ENCODE results near the gene GSTO2.

DNA sequence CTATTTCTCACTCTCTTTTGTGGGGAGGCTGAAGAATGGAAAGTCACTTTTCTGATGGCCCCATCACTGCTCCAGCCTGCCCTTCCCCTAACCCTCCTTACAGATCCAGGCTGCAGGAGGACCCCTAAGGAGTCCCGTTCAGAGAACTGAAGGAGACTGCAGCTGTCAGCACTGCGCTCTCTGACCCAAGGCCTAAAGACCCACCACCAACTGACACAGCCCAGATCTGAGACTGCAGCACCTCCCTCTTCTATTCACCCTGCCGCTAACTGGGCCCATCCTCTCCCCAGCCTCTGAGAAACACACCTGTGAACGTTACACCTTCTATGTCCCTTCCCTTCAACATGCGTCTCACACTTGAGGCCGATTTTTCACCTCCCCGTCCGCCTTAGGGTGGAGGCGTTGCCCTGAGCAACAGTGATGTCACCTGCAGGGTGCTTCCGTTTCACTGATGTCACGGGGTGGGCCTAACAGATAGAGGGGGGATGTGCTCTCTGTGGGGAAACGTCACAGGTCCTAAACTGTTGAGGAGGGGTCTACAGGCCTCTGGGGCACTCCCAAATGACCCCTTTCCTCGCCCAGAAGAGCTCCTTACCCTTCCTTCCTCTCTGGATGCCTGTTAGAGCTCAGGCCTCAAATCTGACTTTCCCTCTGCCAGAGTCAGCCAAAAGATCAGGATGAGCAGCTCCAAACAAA, 64.2 kb downstream of the GSTO2 start:
- TF ChIP-seq, protein P1, sequence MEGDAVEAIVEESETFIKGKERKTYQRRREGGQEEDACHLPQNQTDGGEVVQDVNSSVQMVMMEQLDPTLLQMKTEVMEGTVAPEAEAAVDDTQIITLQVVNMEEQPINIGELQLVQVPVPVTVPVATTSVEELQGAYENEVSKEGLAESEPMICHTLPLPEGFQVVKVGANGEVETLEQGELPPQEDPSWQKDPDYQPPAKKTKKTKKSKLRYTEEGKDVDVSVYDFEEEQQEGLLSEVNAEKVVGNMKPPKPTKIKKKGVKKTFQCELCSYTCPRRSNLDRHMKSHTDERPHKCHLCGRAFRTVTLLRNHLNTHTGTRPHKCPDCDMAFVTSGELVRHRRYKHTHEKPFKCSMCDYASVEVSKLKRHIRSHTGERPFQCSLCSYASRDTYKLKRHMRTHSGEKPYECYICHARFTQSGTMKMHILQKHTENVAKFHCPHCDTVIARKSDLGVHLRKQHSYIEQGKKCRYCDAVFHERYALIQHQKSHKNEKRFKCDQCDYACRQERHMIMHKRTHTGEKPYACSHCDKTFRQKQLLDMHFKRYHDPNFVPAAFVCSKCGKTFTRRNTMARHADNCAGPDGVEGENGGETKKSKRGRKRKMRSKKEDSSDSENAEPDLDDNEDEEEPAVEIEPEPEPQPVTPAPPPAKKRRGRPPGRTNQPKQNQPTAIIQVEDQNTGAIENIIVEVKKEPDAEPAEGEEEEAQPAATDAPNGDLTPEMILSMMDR (IDR thresholded peaks at IDR 0.05; ENCODE audit: poor library complexity) = no peak
- TF ChIP-seq EZH2 (IDR thresholded peaks at IDR 0.05; ENCODE audit: borderline replicate concordance) (no peak), EZH2phosphoT487 (IDR thresholded peaks at IDR 0.05; ENCODE audit: low read depth, severe bottlenecking, unreplicated experiment) (no peak)

Data from hepatocyte (in vitro differentiated cells).